ENCODE measurements around the gene SLC38A7. TPM values are rescaled to one million over a fixed set of nuclear protein-coding genes. Genes with fewer than 3 reads are reported as not detected.

SLC38A7 gene
- total RNA-seq, 1 experiment from 2014 or later = 9.8 TPM

GRCh38 chr16:58658796-58659211 is 25.8 kb downstream of the SLC38A7 start:
- Histone ChIP-seq H3K27ac (ENCODE audit: low read depth, low read length) (no peak overlapping the region), H3K36me3 (ENCODE audit: control insufficient read depth in 1 of 2, insufficient read depth in 2 of 2, low read length in 2 of 2) (no peaks in the 10 kb centered on the region), H3K9me3 (ENCODE audit: control insufficient read depth in 1 of 2, insufficient read depth in 1 of 2, low read depth in 1 of 2, low read length in 2 of 2) (no peaks in the 10 kb centered on the region), H3K9me2 (ENCODE audit: insufficient read depth) (no peaks in the 10 kb centered on the region), H3K4me3 (replicated peaks in 1 of 2; ENCODE audit: low read depth in 1 of 2, low read length in 2 of 2) (no peak overlapping the region), H3K4me1 (ENCODE audit: control insufficient read depth in 1 of 2, insufficient read depth in 2 of 2, low read length in 2 of 2) (peaks cover 0 to 4% of the 10 kb centered on the region in 2 experiments; a peak in 1 of 4 replicates), H2AFZ (ENCODE audit: low read depth, low read length, poor library complexity, severe bottlenecking) (no peak overlapping the region), H3K27me3 (ENCODE audit: insufficient read depth, low read length) (no peaks in the 10 kb centered on the region), H3K79me2 (ENCODE audit: insufficient read depth, low read length) (no peaks in the 10 kb centered on the region), H3K9ac (ENCODE audit: low read length) (no peak overlapping the region), H3K4me2 (ENCODE audit: low read length) (no peak overlapping the region), H4K20me1 (ENCODE audit: insufficient read depth) (no peaks in the 10 kb centered on the region)
- CTCF ChIA-PET = interaction anchor here (1.1 kb wide), 1 partner anchor 159 kb away, joined by 6 read pairs; the partner anchor contains the start of gene NDRG4
- DNase-seq (ENCODE audit: low read depth, low spot score) = no peak
- intact Hi-C loops (cut with micrococcal nuclease) = no loop called here
- no peak for TF ChIP-seq MAX (IDR thresholded peaks at IDR 0.05)
- no peak for TF ChIP-seq SP1 (IDR thresholded peaks at IDR 0.05; ENCODE audit: low read depth)
- no peak for TF ChIP-seq JUND (IDR thresholded peaks at IDR 0.05)
- no peak for TF ChIP-seq CEBPB (IDR thresholded peaks at IDR 0.05; ENCODE audit: low read depth)
- TF ChIP-seq SRF (IDR thresholded peaks at IDR 0.05; ENCODE audit: low read depth) = no peak
- TF ChIP-seq ATF3 (IDR thresholded peaks at IDR 0.05) = no peak
- BruUV-seq (replicated peaks) = no TSS peak
- RAD21 ChIA-PET (ENCODE audit: low non-redundant PET in 1 of 2, low total read pairs in 2 of 2, uncharacterized antibody in 2 of 2, unreplicated experiment in 2 of 2) = no interaction called here
- ATAC-seq = no peak
- POLR2A ChIA-PET = interaction anchor here (1.0 kb wide), 1 partner anchor 159 kb away, joined by 3 read pairs; the partner anchor contains the start of gene NDRG4

- Histone ChIP-seq H3K4me2 (ENCODE audit: low read length) (no peak overlapping the region), H3K27ac (ENCODE audit: low read depth, low read length) (no peak overlapping the region), H3K9ac (ENCODE audit: low read length) (no peak overlapping the region), H3K9me2 (ENCODE audit: insufficient read depth) (no peaks in the 10 kb centered on the region), H3K4me1 (ENCODE audit: control insufficient read depth in 1 of 2, insufficient read depth in 2 of 2, low read length in 2 of 2) (peaks cover 0 to 4% of the 10 kb centered on the region in 2 experiments; a peak in 1 of 4 replicates), H2AFZ (ENCODE audit: low read depth, low read length, poor library complexity, severe bottlenecking) (no peak overlapping the region), H3K4me3 (replicated peaks in 1 of 2; ENCODE audit: low read depth in 1 of 2, low read length in 2 of 2) (no peak overlapping the region), H3K27me3 (ENCODE audit: insufficient read depth, low read length) (peaks cover 4% of the 10 kb centered on the region; the same call in 1 of the 2 replicates), H3K36me3 (ENCODE audit: control insufficient read depth in 1 of 2, insufficient read depth in 2 of 2, low read length in 2 of 2) (no peaks in the 10 kb centered on the region), H4K20me1 (ENCODE audit: insufficient read depth) (no peaks in the 10 kb centered on the region), H3K79me2 (ENCODE audit: insufficient read depth, low read length) (no peaks in the 10 kb centered on the region), H3K9me3 (ENCODE audit: control insufficient read depth in 1 of 2, insufficient read depth in 1 of 2, low read depth in 1 of 2, low read length in 2 of 2) (no peaks in the 10 kb centered on the region)
- DNase-seq (ENCODE audit: low read depth, low spot score) (no peak), ATAC-seq (no peak)
- no TSS peak for BruUV-seq (replicated peaks)
- POLR2A ChIA-PET = no interaction called here
- intact Hi-C loops (cut with micrococcal nuclease) = no loop called here
- CTCF ChIA-PET = no interaction called here
- RAD21 ChIA-PET (ENCODE audit: low non-redundant PET in 1 of 2, low total read pairs in 2 of 2, uncharacterized antibody in 2 of 2, unreplicated experiment in 2 of 2) = no interaction called here
- TF ChIP-seq SP1 (IDR thresholded peaks at IDR 0.05; ENCODE audit: low read depth) = no peak
- no peak for TF ChIP-seq YY1 (IDR thresholded peaks at IDR 0.05; ENCODE audit: extremely low read depth, insufficient replicate concordance, low read depth, low read length)
- TF ChIP-seq REST (IDR thresholded peaks at IDR 0.05; ENCODE audit: low read depth) = no peak
- TF ChIP-seq SIN3A (IDR thresholded peaks at IDR 0.05; ENCODE audit: low read depth) = no peak
- TF ChIP-seq RAD21 (IDR thresholded peaks at IDR 0.05; ENCODE audit: low read depth) = no peak
- no peak for TF ChIP-seq CEBPB (IDR thresholded peaks at IDR 0.05; ENCODE audit: low read depth)
- TF ChIP-seq CTCF (IDR thresholded peaks at IDR 0.05 in 2 of 3, conservative IDR thresholded peaks at IDR 0.05 in 1 of 3; ENCODE audit: borderline replicate concordance in 1 of 3, insufficient read depth in 1 of 3, low read depth in 2 of 3, low read length in 2 of 3) = no peak
- TF ChIP-seq ZFX (IDR thresholded peaks at IDR 0.05) = no peak
- no peak for TF ChIP-seq EZH2 (IDR thresholded peaks at IDR 0.05)
- no peak for TF ChIP-seq CBX3 (IDR thresholded peaks at IDR 0.05; ENCODE audit: low read depth)
- no peak for TF ChIP-seq SRF (IDR thresholded peaks at IDR 0.05; ENCODE audit: low read depth)
- TF ChIP-seq ZNF274 (IDR thresholded peaks at IDR 0.05; ENCODE audit: low read depth, low read length) = no peak
- TF ChIP-seq POLR2AphosphoS5 (IDR thresholded peaks at IDR 0.05; ENCODE audit: low read depth, low read length) = no peak
- no peak for TF ChIP-seq EGR1 (IDR thresholded peaks at IDR 0.05; ENCODE audit: low read depth)
Observed at GRCh38 chr16:58656899-58657298, 27.7 kb downstream of the SLC38A7 start.
